Superior temporal gyrus (tissue), 1 donor: Measurements from ENCODE around the gene FBRSL1.
"Not testable (repeated sequence)": the region's sequence is repeated elsewhere in the genome, so short reads cannot be mapped to it uniquely, and the experiment has no call there.

ENCODE experiments used
- DNase-seq: peaks from one replicate; pipeline ENCODE4 v3.0.0-alpha.2; 2016; ENCODE audit errors: extremely low spot score

Gene FBRSL1

DNA sequence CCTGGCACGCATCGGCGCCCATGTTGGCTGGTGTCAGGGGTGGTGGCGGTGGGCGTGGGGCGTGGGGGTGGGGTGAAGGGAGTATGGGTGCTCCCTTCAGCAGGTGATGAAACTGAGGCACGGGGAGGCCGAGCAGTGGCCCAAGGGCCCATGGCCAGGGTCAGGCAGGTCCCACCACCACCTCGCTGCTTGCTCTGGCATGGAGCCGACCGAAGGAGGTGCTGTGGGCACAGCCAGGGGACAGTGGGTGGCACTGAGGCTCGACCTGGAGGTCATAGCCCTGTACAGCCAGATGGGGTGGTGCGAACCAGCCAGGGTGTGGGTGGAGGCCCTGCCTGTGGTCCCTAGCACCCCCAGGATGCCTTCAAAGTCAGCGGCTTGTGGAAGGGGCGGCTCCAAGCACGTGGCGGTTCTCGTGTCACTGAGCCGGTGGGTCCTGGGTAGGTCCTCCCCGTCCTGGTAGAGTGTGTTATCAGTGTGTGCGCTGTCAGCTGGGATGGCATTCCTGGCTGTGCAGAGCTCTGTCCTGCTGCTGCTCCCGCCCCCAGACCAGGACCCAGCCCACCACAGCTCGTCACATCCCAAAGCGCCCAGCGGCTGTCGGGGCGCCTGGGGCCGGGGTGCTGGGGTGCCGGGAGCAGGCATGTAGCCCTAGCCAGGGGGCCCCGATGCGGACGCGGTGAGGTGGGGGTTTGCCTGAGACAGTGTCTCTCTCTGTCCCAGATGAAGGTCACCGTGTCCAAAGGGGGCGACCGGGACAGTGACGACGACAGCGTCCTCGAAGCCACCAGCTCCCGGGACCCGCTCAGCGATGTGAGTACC, 35.3 kb downstream of the FBRSL1 start:
- no peak for DNase-seq

DNA sequence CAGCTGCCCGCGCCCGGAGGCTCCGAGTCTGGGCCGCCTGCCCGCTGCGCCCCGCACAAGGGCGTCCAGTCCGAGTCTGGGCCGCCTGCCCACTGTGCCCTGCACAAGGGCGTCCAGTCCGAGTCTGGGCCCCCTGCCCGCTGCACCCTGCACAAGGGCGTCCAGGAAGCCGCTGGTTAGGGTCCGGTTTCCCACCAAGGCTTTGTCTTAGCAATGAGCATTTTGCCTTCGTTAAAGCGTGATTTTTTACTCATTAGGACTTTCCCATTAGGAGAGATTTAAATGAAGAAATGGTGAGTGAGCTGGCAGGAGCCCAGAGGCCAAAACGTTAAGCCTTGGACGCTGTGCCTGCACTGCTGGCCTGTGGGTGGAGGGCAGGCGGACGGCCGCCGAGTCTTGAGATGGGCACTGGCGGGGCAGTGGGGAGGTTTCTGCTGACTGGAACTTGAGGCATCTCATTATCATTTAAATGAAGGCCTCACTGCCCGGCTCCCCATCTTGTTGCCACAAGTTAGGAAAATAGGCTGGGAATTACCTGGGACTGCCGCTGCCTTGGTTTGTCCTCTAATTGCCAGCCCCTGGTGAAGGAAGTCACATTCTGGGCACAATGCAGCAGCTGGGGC, 36.0 kb downstream of the FBRSL1 start:
- peak; percentile 88 for DNase-seq

DNA sequence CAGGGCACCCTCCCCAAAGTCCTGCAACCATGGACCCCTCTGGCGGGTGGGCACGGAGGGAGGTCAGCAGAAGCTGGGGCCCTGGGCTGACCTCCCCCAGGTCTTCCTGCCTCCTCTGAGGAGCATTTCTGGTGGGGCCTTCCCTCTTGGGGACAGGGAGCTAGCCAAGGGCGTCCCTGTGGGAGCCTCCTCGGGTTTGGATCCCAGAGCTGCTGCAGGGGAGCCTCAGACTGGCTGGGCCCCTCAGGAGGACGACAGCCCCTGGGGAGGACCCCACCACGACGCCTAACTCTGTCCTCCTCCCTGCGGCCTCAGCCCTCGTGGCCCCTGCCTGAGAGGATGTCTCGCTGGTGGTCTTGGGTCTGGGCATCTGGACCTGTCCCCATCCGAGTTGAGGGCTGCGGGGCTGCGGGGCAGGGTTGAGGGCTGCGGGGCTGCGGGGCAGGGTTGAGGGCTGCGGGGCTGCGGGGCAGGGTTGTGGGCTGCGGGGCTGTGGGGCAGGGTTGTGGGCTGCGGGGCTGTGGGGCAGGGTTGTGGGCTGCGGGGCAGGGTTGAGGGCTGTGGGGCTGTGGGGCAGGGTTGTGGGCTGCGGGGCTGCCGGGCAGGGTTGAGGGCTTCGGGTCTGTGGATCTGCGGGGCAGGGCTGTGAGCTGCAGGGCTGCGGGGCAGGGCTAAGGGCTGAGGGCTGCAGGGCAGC, 37.4 kb downstream of the FBRSL1 start:
- DNase-seq, result no peak

DNA sequence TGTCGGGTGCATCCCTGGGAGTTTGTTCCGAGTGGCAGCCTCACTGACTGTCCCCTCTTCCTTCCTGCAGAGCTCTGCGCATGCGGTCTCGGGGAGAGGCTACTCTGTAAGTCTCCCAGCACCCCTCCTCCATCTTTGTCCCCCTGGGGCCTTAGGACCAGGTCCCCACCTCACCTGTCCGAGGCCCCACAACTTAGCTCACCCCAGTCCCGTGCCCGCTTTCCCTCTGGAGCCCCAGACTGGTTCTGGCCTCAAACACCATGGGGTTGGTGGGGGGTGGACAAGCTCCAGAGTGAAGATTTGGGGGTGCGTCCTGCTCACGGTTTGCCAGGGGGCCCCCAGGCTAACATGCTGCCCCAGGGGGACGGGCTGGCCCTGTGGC, 37.9 kb downstream of the FBRSL1 start:
- DNase-seq, result no peak

DNA sequence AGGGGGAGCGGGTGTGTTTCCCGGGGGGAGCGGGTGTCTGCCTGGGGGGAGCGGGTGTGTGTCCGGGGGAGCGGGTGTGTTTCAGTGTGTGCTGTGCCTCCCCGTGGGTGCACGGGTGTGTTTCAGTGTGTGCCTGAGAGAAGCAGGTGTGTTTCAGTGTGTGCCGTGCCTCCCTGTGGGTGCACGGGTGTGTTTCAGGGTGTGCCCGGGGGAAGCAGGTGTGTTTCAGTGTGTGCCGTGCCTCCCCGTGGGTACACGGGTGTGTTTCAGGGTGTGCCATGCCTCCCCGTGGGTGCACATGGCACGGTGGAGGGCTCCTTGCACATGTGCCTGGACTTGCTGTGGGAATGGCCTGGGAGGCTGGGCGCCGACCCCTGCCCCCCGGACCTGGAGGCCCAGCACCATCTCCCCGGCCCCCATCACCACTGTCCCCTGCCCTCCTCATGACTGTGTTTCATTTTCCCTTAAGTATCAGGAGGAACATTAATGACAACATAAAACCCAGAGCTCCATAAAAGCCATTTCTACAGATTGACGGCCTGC, 38.7 kb downstream of the FBRSL1 start:
- no peak for DNase-seq

DNA sequence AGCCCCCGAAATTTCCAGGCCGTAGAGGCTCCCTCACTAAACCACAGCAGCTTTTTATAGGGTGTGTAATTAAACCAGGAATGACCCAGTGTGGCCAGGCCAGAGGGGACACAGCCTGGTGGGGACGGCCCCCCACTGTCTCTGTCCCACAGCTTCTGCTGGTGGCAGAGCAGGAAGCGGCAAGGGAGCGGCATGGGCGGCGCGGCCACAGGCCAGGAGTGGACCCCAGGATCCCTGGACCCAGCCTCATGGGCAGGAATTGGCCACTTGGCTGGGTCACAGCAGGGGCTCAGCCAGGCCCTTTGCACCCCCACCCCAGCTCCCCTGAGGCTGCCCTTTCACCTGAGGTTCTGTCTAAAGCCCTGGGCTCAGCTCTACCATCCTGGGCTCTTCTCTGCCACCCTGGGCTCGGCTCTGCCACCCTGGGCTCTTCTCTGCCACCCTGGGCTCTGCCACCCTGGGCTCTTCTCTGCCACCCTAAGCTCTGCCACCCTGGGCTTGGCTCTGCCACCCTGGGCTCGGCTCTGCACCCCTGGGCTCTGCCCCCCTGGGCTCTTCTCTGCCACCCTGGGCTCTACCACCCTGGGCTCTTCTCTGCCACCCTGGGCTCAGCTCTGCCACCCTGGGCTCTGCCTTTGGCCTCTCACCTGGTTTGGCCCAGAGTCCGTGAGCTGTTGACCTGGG, 39.3 kb downstream of the FBRSL1 start:
- no peak for DNase-seq

DNA sequence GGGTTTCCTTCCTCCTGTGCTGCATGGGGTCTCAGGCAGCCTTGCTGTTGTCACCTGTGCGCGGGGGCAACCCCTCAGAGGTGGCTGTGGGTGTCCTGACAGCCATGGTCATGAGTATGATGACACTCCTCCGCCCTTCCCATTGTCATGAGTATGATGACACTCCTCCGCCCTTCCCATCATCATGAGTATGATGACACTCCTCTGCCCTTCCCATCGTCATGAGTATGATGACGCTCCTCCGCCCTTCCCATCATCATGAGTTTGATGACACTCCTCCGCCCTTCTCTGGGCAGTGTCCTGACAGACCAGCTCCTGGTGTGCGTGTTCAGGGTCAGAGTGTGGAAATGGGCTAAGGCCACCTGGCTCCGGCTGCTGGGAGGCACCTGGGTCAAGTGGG, 40.0 kb downstream of the FBRSL1 start:
- no peak for DNase-seq

DNA sequence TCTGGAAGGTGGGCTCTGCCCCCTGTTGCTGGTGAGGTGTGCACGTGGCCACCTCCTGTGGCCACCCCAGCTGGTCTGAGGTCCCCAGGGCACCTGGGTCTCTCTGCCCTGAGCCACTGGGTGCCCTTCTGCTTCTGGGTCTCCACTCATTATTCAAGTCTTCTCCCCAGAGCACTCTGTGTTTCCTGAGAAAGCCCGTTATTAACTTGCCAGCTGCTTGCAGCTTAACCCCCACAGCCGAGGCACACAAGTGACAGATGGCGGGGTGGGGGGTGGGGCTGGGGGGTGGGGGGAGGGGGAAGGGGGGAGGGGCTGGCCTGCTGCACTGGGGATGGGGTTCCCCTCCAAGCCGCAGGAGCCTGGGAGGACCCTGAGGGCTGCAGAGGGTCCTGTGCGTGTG, 40.5 kb downstream of the FBRSL1 start:
- DNase-seq, result no peak

DNA sequence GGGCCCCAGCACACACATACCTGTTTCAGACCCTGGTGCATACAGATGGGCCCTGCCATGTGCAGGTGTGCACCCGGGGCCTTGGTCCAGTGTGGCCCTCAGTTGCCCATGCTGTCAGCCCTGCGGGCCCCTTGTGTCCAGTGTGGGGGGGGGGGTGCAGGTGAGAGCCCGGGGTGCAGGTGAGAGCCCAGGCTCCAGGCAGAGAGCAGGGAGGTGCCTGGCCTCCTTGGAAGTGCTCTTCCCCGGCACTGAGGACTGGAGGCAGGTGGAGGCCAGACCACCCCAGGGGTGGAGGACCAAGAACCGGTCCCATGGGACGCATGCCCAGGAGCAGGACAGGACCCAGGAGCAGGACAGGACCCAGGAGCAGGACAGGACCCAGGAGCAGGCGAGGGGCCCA, 40.9 kb downstream of the FBRSL1 start:
- DNase-seq, result no peak

DNA sequence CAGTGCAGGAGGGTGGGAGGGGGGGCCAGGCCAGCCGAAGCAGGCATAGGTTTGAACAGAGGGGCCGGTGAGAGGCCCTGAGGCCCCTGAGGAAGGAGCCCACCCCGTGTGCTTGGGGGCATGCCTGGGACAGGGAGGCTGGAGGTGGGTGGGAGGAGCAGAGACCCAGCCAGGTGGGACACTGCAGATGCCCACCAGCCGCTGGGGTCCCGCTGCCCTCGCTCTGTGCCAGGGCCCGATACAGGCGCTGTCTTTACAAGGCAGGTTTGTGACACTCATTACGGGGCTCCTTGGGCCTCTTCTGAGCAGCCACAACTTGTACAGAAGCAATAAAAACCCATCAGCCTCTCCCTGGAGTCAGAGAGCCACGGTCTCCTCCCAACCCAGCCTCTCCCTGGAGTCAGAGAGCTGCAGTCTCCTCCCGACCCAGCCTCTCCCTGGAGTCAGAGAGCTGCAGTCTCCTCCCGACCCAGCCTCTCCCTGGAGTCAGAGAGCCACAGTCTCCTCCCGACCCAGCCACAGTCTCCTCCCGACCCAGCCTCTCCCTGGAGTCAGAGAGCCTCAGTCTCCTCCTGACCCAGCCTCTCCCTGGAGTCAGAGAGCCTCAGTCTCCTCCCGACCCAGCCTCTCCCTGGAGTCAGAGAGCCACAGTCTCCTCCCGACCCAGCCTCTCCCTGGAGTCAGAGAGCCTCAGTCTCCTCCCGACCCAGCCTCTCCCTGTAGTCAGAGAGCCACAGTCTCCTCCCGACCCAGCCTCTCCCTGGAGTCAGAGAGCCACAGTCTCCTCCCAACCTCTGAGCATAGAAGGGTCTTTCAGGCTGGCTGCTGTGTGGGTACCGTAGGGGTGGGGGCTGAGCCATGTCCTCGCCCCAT, 43.0 kb downstream of the FBRSL1 start:
- not testable (repeated sequence) for DNase-seq

DNA sequence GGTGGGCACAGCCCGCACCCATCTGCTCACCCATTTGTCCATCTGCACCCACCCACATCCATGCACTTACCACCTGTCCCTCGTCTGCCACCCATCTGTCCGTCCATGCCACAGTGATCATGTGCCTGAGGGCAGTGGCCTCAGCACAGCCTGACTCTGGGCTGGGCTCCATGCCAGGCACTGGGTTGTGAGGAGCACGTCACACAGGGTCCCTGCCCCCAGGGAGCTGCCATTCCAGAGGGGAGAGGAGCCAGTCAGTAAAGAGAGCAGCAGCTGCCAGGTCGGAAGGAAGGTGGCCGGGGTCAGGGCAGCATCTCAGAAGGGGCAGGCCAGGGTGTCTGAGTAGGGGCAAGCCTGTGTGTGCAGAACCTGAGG, 43.6 kb downstream of the FBRSL1 start:
- DNase-seq, result no peak

DNA sequence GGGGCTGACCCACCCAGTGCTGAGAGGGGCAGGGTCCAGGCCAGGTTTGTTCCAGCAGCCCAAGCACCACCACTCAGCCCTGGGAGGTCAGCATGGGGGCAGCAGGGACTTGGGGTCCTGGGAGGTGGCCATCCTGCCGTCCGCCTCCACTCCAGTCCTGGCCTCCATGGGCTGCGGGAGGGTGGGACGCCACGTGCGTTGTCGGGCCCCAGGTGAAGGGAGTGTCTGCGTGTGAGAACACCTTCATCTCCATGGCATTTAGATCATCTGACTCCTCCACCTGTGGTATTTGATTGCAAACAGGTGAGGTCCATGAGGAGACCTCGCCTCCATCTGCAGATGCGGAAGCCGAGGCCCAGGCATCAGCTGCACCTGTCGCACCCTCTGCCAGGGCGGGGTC, 44.1 kb downstream of the FBRSL1 start:
- DNase-seq, result no peak

DNA sequence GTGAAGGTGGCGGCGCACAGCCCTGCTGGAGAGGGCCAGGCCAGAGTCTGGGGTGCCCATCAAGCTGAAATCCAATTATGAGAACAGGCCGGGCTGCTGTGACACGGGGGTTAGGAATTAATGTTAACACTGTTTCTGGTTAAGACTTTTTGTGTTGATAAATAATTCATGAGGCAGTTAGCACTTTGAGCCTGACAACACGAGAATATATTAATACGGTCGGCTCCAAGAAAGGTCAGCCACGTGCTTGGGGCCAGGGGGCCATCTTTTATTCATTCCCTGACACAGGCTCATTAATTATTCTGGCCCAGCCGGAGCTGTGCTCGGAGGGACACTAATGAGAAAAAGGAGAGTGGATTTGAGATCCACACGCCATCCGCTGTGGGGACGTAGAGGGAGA, 45.1 kb downstream of the FBRSL1 start:
- no peak for DNase-seq

DNA sequence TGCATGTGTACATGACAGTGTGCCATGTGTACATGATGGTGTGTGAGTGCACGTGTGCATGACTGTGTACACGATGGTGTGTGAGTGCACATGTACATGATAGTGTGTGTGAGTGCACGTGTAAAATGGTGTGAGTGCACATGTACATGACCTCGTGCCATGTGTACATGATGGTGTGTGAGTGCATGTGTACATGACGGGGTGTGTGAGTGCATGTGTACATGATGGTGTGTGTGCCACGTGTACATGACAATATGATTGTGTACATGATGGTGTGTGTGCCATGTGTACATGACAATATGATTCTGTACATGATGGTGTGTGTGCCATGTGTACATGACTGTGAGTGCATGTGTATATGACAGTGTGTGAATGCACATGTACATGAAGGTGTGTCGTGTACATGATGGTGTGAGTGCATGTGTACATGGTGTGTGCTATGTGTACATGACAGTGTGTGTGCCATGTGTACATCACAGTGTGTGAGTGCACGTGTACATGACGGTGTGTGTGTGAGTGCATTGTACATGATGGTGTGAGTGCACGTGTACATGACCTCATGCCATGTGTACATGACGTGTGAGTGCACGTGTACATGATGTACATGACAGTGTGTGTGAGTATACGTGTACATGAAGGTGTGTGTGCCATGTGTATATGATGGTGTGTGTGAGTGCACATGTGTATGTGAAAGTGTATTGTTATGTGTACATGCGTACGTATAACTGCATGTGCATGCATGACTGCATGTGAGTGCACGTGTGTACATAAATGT, 46.3 kb downstream of the FBRSL1 start:
- no peak for DNase-seq

DNA sequence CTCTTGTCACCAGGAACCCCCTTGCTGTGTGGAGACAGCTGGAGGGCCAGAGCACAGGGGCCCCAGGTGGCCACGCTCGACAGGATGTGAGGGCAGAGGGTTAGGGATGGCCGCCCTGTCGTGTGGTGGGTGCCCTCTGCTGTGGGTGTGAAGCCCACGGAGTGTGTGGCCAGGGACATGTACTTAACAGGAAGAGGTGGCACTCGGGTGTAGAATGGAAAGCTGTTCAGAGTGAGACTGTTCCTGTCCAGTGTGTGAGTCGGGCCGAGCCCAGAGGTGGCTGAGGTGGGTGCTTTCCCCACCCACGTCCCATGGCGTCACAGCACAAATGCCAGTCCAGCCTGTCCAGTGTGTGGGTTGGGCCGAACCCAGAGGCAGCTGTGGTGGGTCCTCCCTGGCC, 47.1 kb downstream of the FBRSL1 start:
- DNase-seq, result no peak

DNA sequence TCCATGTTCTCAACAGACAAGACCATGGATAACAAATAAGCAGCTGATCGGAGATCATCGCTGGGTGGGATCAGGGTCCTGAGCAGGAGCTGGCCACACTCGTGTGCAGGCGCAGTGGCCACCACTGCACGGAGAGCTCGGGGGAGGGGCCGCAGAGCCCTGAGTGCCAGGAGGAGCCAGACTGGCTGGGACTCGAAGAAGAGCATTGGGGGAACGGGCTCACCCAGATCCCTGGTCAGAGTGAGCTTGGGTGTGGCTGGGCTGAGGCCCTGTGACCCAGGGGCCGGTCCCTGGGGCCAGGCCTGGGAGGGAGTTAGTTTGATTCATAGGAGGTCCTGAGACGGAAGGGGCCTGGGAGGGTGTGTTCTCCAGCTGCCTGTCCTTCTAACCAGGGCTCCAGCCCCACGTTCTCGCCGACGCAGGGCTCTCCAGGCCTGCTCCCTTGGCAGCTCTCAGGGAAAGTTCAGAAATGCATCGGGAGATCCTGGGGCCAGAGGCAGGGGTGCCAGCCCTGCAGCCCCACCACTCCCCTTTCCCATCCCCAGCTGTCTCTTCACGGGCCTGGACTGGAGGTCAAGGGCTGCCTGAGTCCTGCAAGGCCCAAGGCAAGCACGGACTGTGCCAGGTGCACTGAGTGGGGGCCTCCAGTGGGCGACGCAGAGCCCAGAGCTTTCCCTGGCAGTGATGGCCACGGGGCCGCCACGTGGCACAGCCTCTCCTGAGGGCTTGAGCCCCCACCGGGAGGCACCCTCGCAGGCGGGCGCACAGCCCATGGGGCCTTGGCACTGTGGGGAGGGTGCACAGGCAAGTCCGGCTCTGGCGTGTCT, 48.1 kb downstream of the FBRSL1 start:
- DNase-seq, result no peak

DNA sequence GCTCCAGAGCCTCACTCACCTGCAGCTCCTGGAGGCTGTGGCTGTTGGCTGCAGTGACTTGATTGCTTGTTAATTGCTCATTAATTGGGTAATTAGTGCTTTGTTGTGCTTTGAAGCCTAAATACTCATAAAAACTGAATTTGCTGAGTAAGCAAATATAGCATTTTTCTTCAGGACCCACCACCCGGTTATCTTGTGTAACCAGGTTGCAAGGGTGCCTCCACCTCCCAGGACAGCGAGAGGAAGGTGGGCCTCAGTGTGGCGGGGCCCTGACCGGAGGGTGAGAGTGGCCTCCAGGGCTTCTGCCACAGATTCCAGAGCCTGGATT, 48.7 kb downstream of the FBRSL1 start:
- no peak for DNase-seq

DNA sequence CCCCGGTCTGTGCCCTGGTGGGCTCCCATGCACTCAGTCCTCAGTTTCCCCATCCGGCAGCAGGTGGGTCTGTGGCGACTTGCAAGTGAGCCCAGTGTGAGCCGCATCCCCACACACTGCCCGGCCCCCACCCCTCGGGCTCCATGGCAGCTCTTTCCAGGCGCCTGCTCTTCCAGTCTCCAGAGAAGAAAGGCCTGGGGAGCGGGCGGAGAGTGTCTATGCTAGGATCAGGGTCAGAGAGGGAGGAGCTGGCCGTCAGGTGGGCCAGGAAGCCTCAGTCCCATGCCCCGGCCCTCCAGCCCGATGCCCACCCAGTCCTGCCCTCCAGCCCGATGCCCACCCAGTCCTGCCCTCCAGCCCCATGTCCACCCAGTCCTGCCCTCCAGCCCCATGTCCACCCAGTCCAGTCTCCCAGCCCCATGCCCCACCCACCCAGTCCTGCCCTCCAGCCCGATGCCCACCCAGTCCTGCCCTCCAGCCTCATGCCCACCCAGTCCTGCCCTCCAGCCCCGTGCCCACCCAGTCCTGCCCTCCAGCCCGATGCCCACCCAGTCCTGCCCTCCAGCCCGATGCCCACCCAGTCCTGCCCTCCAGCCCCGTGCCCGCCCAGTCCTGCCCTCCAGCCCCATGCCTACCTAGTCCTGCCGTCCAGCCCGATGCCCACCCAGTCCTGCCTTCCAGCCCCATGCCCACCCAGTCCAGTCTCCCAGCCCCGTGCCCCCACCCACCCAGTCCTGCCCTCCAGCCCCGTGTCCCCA, 49.2 kb downstream of the FBRSL1 start:
- DNase-seq, result no peak

DNA sequence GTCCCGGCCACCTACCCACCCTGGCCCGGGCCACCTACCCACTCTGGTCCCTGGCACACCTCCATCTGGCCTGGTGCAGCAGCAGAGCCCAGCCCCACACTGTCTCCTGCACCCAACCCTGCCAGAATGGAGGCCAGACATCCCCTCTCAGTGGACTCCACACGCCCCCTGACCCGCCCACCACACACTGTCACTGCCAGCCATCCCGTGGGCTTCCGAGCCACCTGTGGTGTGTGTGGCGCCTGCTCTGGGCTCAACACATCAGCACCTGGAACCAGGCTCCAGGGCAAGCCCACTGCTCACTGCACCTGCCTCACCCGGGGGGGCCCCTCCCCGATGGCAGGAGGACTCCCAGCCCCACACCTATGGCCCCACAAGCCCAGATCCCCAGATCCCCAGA, 50.5 kb downstream of the FBRSL1 start:
- no peak for DNase-seq
